KBM-7 (cell line): ENCODE data around the gene STAMBP.
"Not testable (repeated sequence)": the region's sequence is repeated elsewhere in the genome, so short reads cannot be mapped to it uniquely, and the experiment has no call there.

ENCODE experiments used
- DNase-seq: peaks from one replicate; pipeline ENCODE4 v3.0.0-alpha.2; 2015
- in situ Hi-C: fragments of 300-500 bp; cut with MboI; formaldehyde crosslinking; loops from 2 replicates; pipeline ENCODE4 v1.14.3; 2020; ENCODE audit warnings: low sequenced_read_pairs, low pct_unique_long_range_greater_than_20kb, mixed read lengths

Gene STAMBP

DNA sequence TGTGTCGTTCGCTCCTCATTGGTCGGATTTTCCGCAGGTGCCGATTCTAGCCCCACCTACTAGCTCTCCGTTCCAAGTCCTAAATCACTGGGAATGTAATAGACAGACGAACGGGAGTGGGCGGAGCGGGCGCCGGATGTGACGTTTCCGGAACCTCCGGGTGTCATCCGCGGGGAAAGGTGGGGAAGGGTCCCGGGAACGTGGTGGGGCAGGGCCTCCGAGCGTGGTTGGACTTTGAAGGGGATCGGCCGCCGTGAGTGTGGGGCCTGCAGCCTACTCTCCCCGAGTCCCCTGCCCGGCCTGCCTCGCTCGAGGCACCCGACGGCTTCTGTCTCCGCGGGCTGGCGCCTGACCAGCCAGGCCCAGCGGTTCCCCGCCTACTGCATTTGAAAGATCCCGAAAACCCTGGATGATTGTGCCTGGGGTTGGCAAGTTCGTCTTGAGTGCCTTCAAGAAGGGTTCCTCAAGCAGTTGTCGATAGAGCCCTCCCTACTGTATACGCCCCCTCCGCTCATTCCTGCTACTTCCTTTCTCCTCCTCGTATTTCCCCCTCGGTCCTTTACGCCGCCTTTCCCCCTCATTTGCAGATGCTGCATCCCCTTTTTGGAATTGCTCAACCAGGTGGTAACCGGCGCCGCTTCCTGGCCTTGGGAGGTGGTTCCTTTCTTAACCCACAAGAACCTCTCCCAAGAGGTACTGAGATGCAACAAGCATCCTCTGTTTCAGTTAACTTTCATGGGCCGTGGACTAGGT, at the start of gene STAMBP:
Gene STAMBP (plus strand): TSS at position 144 of the 753 bp plus-strand sequence. CDS start 1,896 bp downstream, outside the sequence.
- DNase-seq: peak; percentile 95
- in situ Hi-C loops: loop anchor here (10.0 kb wide), 1 partner anchor 166 kb away; no protein-coding TSS in a partner anchor

DNA sequence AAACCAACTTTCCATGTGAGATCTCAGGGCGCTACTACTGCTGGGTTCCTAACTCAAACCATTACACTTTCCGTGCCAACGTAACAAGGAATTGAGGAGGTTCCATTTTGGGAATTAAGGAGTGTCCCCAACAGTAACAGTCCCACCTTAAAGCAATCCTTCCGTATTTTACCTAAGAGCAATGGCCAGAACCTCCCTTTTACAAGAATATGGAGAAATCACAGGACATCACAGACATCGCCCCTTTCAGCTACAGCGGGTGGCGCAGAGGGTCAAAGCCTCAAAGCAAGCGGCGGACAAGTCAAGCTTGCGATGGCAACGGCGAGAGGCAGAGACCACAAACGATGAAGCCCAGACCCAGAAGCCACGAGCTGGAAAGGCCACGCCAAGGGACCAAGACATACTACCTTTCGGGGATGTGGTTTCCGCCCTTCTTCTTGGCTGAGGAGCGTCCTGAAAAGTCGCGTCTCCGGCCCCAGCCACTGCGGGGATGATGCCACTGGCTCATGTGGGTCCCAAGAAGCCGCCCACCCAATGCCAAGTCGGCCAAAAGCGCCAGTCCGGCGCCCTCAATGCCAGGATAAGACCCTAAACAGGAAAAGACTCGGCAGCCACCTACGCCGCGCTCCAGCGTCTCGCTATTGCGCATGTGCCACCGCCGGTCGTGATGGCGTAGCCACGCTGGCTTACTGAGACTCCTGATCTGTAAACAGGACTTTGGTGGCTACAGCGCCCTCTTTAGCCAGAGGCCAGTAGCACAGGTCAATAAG, 49.1 kb upstream of the STAMBP start, which contains the start of gene DUSP11:
Gene DUSP11 (minus strand): TSS at position 637 of the 770 bp plus-strand sequence. CDS start 129 bp downstream, at position 508.
- in situ Hi-C loops: no loop called here
- peak; percentile 98 for DNase-seq

DNA sequence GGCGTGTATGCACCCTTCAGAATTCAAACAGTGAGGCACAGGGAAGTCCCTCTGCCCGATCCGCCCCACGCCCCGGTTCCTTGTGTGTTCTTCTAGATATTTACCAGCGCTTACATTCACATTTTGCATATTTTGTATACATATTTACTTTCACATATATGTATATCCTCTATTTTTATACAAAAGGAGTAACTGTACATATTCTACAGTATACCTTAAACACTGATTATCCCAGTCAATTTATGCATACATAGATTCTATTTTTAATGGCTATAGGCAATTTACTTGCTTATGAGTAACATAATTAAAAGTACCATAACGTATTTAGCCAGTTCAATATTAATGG, 48.6 kb upstream of the STAMBP start:
- in situ Hi-C loops: no loop called here
- DNase-seq: no peak

GRCh38 chr2:73783402-73783801, 45.4 kb upstream of the STAMBP start:
- in situ Hi-C loops, DNase-seq: not testable (repeated sequence)

DNA sequence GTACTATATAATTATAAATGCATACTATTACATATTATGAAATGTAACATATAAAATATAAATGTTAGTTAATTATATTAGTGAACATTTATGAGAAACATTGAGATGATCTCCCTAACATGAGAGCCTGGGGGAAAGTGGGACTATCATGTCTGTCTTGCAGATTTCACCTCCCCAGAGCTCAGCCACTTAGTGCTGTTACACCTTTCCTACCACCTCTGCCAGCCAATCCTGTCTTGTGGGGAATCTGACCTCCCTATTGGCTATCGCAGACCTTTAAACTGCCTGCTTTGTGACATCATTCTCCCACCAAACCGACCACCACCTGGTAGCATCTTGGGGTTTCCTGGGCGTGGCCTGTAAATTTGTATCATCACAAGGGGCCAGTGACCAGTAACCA, 44.9 kb upstream of the STAMBP start, which contains the start of gene C2orf78:
Gene C2orf78 (plus strand): TSS at position 301 of the 400 bp plus-strand sequence. CDS start 127 bp downstream, outside the sequence.
- in situ Hi-C loops, DNase-seq: not testable (repeated sequence)

- in situ Hi-C loops: no loop called here
- DNase-seq: no peak
Measured at GRCh38 chr2:73811878-73812277, 16.9 kb upstream of the STAMBP start.

- no peak for DNase-seq
- in situ Hi-C loops: no loop called here
Measured at GRCh38 chr2:73812635-73813034, 16.1 kb upstream of the STAMBP start.

- DNase-seq: no peak
- in situ Hi-C loops: no loop called here
Measured at GRCh38 chr2:73818296-73818695, 10.5 kb upstream of the STAMBP start.

- in situ Hi-C loops: loop anchor here (10.0 kb wide), 1 partner anchor 174 kb away; no protein-coding TSS in a partner anchor
- DNase-seq: peak; percentile 19
Measured at GRCh38 chr2:73821227-73821626, 7.5 kb upstream of the STAMBP start.

DNA sequence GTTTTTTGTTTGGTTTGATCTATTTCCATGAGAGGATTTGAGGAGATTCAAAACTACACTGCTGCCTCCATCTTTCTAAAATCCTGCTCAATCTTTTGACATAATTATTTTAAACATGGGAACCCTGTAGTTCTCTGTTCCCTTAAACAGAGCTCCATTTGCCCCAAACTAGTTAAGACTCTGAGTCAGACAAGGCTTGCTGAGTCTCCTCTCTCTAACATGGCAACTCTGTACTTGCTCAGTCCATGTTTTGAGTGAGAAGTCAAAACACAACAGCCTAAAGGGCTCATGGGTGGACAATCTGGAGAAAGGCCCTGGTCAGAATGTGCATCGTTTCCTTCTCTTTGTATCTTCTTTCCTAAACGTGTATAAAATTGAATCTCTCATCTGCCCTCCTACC, 7.1 kb upstream of the STAMBP start:
- in situ Hi-C loops: loop anchor here (10.0 kb wide), 1 partner anchor 173 kb away; no protein-coding TSS in a partner anchor

GRCh38 chr2:73822276-73822675, 6.5 kb upstream of the STAMBP start:
- in situ Hi-C loops: loop anchor here (10.0 kb wide), 1 partner anchor 173 kb away; no protein-coding TSS in a partner anchor
- no peak for DNase-seq

More for the DNA sequence above, 7.1 kb upstream of the STAMBP start:
- DNase-seq: no peak

- no peak for DNase-seq
- in situ Hi-C loops: loop anchor here (10.0 kb wide), 1 partner anchor 172 kb away; no protein-coding TSS in a partner anchor
Measured at GRCh38 chr2:73822991-73823390, 5.8 kb upstream of the STAMBP start.

DNA sequence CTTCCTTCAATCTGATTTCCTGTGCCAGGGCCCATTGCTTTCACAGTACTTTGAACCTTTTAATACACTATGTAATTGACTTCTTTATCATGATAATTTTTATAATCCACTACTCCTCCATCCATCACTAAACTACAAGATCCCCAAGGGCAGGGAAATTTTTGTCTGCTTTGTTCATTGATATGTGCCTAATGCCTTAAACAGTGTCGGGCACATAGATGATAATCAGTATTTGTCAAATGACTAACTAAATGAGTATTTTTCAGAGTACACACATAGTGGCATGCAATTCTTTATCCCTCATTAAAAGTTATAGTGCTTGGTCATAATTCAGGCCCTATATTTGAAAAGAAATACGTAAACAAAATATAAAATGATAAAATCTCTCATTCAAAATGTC, 5.3 kb upstream of the STAMBP start:
- no peak for DNase-seq
- in situ Hi-C loops: loop anchor here (10.0 kb wide), 1 partner anchor 171 kb away; no protein-coding TSS in a partner anchor

- DNase-seq: peak; percentile 58
- in situ Hi-C loops: loop anchor here (10.0 kb wide), 1 partner anchor 171 kb away; no protein-coding TSS in a partner anchor
Measured at GRCh38 chr2:73823916-73824523, 4.7 kb upstream of the STAMBP start.

DNA sequence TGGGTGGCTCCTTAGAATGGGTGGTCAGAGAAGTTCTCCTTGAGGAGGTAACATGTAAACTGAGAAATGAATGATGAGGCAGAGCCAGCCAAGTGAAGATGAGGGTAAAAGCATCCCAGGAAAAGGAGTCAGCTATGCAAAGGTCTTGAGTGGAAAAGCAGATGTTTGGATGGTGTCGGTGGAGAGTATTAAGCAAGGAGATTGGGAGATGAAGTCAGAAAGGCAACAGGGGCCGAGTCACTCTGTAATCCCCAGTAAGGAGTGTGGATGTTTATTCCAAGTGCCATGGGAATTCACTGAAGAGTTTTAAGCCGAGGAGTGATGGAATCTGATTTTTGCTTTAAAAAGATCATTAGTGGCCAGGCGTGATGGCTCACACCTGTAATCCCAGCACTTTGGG, 3.4 kb upstream of the STAMBP start:
- no peak for DNase-seq
- in situ Hi-C loops: loop anchor here (10.0 kb wide), 1 partner anchor 169 kb away; no protein-coding TSS in a partner anchor

DNA sequence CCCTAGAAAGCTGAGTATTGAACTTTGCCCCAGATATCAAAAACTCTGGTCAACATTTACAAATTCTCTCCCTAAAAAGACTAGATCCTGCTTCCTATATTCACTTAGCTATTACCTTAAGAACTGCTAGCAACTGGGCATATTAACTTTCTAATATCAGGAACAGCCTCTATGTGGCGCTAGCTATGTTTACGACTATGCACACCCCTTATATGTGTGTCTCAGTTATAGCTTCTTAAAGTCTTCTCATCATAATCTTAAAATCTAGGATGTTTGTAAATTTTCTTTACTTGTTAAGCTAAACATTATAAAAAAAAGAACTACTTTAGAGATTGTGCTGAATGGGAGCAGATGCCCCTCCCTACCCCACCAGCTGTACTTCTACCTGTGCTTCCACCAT, 1.7 kb upstream of the STAMBP start:
- peak; percentile 67 for DNase-seq
- in situ Hi-C loops: loop anchor here (10.0 kb wide), 1 partner anchor 168 kb away; no protein-coding TSS in a partner anchor

DNA sequence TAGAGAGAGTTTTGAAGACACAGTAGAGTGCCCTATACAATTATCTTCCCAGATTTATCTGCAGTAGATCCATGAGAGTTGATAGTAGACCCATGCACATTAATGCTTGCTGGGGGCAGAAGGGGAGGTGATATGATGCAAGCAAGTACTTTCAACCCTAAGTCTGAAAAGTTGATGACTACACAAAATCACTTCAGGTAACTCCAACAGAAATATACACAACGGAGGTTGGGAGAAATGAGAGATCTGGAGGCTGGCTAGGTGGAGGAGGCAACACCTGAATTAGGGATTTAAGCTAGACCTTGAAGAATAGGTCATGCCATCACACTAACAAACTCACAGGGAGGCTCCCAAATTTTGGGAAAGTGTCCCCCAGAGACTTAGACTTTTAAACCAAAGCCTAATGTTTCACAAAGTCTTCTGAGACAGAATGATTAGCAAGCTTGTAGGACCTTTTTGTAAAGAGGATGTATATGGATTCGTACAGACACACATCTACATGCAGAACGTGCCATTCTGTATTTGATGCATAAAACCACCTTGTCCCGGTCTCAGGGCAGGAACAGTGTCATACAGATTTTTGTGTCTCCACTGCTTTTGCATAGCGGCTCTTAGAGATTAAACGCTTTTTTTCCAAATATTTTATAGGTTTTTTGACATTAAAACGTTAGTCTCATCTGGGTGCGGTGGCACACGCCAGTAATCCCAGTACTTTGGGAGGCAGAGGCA, 937 bp upstream of the STAMBP start:
- in situ Hi-C loops: loop anchor here (10.0 kb wide), 1 partner anchor 167 kb away; no protein-coding TSS in a partner anchor
- no peak for DNase-seq

- in situ Hi-C loops: loop anchor here (10.0 kb wide), 1 partner anchor 166 kb away; no protein-coding TSS in a partner anchor
- DNase-seq: no peak
Measured at GRCh38 chr2:73828389-73828817, 358 bp upstream of the STAMBP start.
